ENCODE results near the gene RALB. TPM values are rescaled to one million over a fixed set of nuclear protein-coding genes. Genes with fewer than 3 reads are reported as not detected.

RALB gene
- total and polyA plus RNA-seq, 2 of the 8 experiments (the other 6 are each of a cell fraction or from before 2014, with no cell fraction given), result 12.0 to 16.6 TPM

- TF ChIP-seq MAX (IDR thresholded peaks at IDR 0.05) (no peak), NANOG (IDR thresholded peaks at IDR 0.05; ENCODE audit: insufficient read depth, low read depth, low read length, poor library complexity, severe bottlenecking) (no peak)
These were observed 27.0 kb upstream of the RALB start (continued) for GRCh38 chr2:120225549-120226065.
